ENCODE results near the gene HACD3.

HACD3 gene

DNA sequence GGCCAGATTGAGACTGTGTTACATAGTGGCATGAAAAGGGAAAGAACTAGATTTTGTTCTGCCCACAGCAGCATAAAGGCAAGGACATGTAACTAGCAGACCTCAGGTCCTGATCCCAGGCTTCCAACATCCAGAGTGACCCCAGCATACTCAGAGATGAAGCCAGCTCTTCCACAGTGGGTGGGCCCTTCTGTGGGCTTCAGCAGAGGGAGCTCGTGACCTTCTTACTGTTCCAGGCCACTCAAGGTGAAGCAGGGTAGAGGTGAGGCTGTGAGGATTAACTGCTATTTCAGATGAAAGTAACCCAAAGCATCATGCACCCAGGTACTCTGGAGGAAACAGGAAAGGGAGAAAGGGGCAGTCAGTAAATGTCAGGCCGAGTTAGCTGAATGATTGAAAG is 90.6 kb downstream of the HACD3 start:
- no peaks in the 10 kb centered on the region for H3K27me3 ChIP-seq
- TF ChIP-seq, protein P1, sequence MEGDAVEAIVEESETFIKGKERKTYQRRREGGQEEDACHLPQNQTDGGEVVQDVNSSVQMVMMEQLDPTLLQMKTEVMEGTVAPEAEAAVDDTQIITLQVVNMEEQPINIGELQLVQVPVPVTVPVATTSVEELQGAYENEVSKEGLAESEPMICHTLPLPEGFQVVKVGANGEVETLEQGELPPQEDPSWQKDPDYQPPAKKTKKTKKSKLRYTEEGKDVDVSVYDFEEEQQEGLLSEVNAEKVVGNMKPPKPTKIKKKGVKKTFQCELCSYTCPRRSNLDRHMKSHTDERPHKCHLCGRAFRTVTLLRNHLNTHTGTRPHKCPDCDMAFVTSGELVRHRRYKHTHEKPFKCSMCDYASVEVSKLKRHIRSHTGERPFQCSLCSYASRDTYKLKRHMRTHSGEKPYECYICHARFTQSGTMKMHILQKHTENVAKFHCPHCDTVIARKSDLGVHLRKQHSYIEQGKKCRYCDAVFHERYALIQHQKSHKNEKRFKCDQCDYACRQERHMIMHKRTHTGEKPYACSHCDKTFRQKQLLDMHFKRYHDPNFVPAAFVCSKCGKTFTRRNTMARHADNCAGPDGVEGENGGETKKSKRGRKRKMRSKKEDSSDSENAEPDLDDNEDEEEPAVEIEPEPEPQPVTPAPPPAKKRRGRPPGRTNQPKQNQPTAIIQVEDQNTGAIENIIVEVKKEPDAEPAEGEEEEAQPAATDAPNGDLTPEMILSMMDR (IDR thresholded peaks at IDR 0.05; ENCODE audit: low read depth, low read length) = no peak

DNA sequence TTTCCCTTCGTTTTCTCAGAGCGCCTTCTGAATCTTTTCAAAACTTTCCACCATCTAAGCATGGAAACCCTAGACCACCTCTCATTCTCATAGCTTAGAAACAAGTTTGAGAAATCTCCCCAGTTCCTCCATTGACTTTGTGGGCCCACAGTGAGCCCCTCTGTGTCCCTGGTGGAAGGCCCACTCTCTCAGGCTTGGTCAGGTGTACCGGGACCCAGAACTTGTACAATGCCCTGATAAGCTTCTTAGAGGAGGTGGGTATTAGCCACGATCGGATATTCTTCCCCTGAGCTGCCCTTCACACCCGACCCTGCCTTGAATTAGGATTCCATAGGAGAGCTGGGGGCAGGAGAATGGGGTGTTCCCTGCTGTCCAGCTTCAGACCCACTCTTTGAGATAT is 91.4 kb downstream of the HACD3 start, which contains the start of gene SLC24A1:
Gene SLC24A1 (plus strand): TSS at position 301 of the 400 bp plus-strand sequence. CDS start 2,143 bp downstream, outside the sequence.
- TF ChIP-seq, protein P1 (IDR thresholded peaks at IDR 0.05; ENCODE audit: low read depth, low read length) = no peak
- Histone ChIP-seq H3K27me3 (no peaks in the 10 kb centered on the region), H3K9me3 (no peaks in the 10 kb centered on the region), H3K4me3 (ENCODE audit: low read depth, low read length) (no peak within 1 kb of the TSS), H3K4me1 (no peaks in the 10 kb centered on the region), H3K36me3 (no peaks in the 10 kb centered on the region)
- DNase-seq = no peak

More for the DNA sequence above, 90.6 kb downstream of the HACD3 start:
- DNase-seq = no peak
- no peaks in the 10 kb centered on the region for H3K36me3 ChIP-seq
- H3K4me1 ChIP-seq = no peaks in the 10 kb centered on the region
- no peak overlapping the region for H3K4me3 ChIP-seq (ENCODE audit: low read depth, low read length)
- no peaks in the 10 kb centered on the region for H3K9me3 ChIP-seq

DNA sequence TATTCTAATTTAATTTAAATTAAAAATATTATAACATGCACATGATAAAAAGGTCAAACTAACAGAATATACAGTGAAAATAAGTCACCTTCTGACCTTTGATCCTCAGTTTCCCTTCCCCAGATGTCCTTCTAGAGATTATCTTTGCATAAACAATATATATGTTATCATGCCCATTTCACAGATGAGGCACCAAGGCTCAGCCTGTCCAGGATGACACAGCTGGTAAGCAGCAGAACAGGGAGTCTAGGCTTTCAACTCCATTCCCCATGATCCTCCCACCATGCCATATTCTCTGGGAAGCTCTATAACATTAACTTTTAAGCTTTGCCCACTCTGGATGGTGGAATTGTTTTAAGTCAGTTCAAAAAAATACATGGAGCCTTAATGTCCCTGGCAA is 92.8 kb downstream of the HACD3 start:
- no peak for DNase-seq
- TF ChIP-seq, protein P1 (IDR thresholded peaks at IDR 0.05; ENCODE audit: low read depth, low read length) = no peak
- H3K9me3 ChIP-seq = no peaks in the 10 kb centered on the region
- H3K4me1 ChIP-seq = no peaks in the 10 kb centered on the region
- H3K27me3 ChIP-seq = no peaks in the 10 kb centered on the region
- no peaks in the 10 kb centered on the region for H3K36me3 ChIP-seq
- no peak overlapping the region for H3K4me3 ChIP-seq (ENCODE audit: low read depth, low read length)

DNA sequence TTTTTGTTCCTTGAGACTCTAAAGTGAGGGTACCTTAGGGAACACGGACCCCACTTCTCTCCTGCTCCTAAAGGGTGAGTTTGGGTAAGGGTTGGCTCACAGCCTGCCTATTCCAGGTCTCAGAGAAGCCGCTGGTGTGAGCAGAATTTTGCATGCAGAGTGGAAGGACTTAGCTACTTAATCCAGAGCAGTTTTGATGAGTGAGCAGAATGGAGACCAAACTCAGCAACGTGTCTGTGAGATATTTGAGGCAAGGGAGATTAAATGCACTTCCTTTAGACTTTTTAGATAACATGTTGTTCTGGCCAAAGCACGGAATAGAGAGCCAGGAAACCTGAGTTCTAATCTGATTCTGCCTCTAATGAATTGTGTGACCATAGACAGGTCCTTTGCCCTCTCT is 96.6 kb downstream of the HACD3 start:
- no peaks in the 10 kb centered on the region for H3K36me3 ChIP-seq
- no peaks in the 10 kb centered on the region for H3K27me3 ChIP-seq
- H3K4me3 ChIP-seq (ENCODE audit: low read depth, low read length) = no peak overlapping the region
- H3K9me3 ChIP-seq = no peaks in the 10 kb centered on the region
- no peaks in the 10 kb centered on the region for H3K4me1 ChIP-seq
- TF ChIP-seq, protein P1 (IDR thresholded peaks at IDR 0.05; ENCODE audit: low read depth, low read length) = no peak
- DNase-seq = no peak
